K562 (cell line): ENCODE data around the gene POGZ.

ENCODE experiments used
- CHD2 ChIP-seq: IDR thresholded peaks from 2 replicates; pipeline ENCODE4 v1.6.1; 2011; ENCODE audit warnings: low read depth, low read length
- CREB1 ChIP-seq, 2 experiments: sonication (generic) in 1 of 2; formaldehyde crosslinking in 1 of 2; IDR thresholded peaks; 2 replicates each; pipeline versions ENCODE4 v1.6.1 to v1.8.0; 2012 to 2022; ENCODE audit warnings: inconsistent platforms in 1 of 2, mild to moderate bottlenecking in 1 of 2, missing genetic modification reagents in 1 of 2, moderate library complexity in 1 of 2
- CTCF ChIP-seq, 3 experiments: IDR thresholded peaks in 2 of 3; conservative IDR thresholded peaks in 1 of 3; 2 replicates each; pipeline ENCODE4 v1.5.1; 2011 to 2012; ENCODE audit warnings: low read length in 3 of 3, mild to moderate bottlenecking in 3 of 3, control low read depth in 2 of 3, improper control_type of control experiment in 1 of 3, inconsistent platforms in 1 of 3, low read depth in 1 of 3, mixed read lengths in 1 of 3, moderate library complexity in 1 of 3; ENCODE audit not compliant: insufficient read depth in 2 of 3
- ELF1 ChIP-seq: fragments of 200-800 bp; sonication (Bioruptor generic); IDR thresholded peaks from 2 replicates; pipeline ENCODE4 v1.6.1; 2016; ENCODE audit warnings: missing genetic modification characterization, missing compliant biosample characterization
- MCM3 ChIP-seq: fragments of 450-650 bp; IDR thresholded peaks from 2 replicates; pipeline ENCODE4 v1.6.1; 2016
- NFATC3 ChIP-seq: fragments of 450-650 bp; IDR thresholded peaks from 2 replicates; pipeline ENCODE4 v1.6.1; 2017; ENCODE audit warnings: mild to moderate bottlenecking
- POLR2A ChIP-seq: fragments of 450-650 bp; conservative IDR thresholded peaks from 2 replicates; pipeline ENCODE4 v1.6.1; 2016
- POU5F1 ChIP-seq: fragments of 150-350 bp; IDR thresholded peaks from 2 replicates; pipeline ENCODE4 v1.6.1; 2014; ENCODE audit warnings: borderline replicate concordance, low read length, low read depth, mild to moderate bottlenecking; ENCODE audit not compliant: partially characterized antibody
- RCOR1 ChIP-seq, 2 experiments: IDR thresholded peaks; 2 replicates each; pipeline ENCODE4 v1.6.1; 2012; ENCODE audit warnings: low read depth in 2 of 2, low read length in 2 of 2, borderline replicate concordance in 1 of 2, improper control_type of control experiment in 1 of 2
- YY1 ChIP-seq, 3 experiments: IDR thresholded peaks; 2 replicates each; pipeline ENCODE4 v1.6.1; 2011; ENCODE audit warnings: low read length in 2 of 3, mild to moderate bottlenecking in 2 of 3, moderate library complexity in 2 of 3, borderline replicate concordance in 1 of 3, control low read depth in 1 of 3, low read depth in 1 of 3; ENCODE audit not compliant: insufficient read depth in 3 of 3, insufficient replicate concordance in 2 of 3, control insufficient read depth in 1 of 3, insufficient read length in 1 of 3; ENCODE audit errors: extremely low read depth in 1 of 3
- ZNF24 ChIP-seq: fragments of 450-650 bp; IDR thresholded peaks from 2 replicates; pipeline ENCODE4 v1.6.1; 2016
- ZSCAN29 ChIP-seq: fragments of 450-650 bp; IDR thresholded peaks from 2 replicates; pipeline ENCODE4 v1.6.1; 2017
- TF ChIP-seq, protein P1 (sequence below): fragments of 450-650 bp; IDR thresholded peaks from 2 replicates; pipeline ENCODE4 v1.6.1; 2018; ENCODE audit not compliant: partially characterized antibody

DNA sequence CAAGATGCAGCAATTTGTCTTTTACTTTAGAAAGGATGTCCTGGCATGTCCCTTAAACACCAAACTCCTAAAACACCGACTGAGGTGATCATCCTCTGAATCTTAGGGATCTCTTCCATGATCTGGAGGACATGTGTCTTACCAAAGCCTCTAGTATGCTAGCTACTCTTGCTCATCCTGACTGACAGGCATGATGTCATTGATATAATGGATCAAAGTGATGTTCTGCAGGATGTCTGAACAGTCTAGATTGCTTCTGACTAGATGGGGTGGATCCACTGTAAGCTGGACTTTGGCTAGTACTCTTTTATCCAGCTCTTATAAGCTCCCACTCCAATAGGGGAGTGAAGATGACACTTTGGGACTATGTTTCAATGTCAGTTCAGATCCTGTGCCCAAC is 40.6 kb upstream of the POGZ start:
- TF ChIP-seq NFATC3 = no peak
- TF ChIP-seq, protein P1, sequence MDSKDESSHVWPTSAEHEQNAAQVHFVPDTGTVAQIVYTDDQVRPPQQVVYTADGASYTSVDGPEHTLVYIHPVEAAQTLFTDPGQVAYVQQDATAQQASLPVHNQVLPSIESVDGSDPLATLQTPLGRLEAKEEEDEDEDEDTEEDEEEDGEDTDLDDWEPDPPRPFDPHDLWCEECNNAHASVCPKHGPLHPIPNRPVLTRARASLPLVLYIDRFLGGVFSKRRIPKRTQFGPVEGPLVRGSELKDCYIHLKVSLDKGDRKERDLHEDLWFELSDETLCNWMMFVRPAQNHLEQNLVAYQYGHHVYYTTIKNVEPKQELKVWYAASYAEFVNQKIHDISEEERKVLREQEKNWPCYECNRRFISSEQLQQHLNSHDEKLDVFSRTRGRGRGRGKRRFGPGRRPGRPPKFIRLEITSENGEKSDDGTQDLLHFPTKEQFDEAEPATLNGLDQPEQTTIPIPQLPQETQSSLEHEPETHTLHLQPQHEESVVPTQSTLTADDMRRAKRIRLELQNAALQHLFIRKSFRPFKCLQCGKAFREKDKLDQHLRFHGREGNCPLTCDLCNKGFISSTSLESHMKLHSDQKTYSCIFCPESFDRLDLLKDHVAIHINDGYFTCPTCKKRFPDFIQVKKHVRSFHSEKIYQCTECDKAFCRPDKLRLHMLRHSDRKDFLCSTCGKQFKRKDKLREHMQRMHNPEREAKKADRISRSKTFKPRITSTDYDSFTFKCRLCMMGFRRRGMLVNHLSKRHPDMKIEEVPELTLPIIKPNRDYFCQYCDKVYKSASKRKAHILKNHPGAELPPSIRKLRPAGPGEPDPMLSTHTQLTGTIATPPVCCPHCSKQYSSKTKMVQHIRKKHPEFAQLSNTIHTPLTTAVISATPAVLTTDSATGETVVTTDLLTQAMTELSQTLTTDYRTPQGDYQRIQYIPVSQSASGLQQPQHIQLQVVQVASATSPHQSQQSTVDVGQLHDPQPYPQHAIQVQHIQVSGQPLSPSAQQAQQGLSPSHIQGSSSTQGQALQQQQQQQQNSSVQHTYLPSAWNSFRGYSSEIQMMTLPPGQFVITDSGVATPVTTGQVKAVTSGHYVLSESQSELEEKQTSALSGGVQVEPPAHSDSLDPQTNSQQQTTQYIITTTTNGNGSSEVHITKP = no peak
- no peak for TF ChIP-seq ZNF24
- TF ChIP-seq RCOR1 (IDR thresholded peaks at IDR 0.05; ENCODE audit: borderline replicate concordance in 1 of 2, low read depth in 2 of 2, low read length in 2 of 2) = no peak
- TF ChIP-seq POU5F1 = no peak
- no peak for TF ChIP-seq CTCF (IDR thresholded peaks at IDR 0.05 in 2 of 3, conservative IDR thresholded peaks at IDR 0.05 in 1 of 3; ENCODE audit: insufficient read depth in 2 of 3, low read depth in 1 of 3, low read length in 3 of 3)
- no peak for TF ChIP-seq POLR2A
- TF ChIP-seq ZSCAN29 = no peak
- no peak for TF ChIP-seq CREB1 (IDR thresholded peaks at IDR 0.05)
- no peak for TF ChIP-seq CREB1 (CRISPR knock-in tag; IDR thresholded peaks at IDR 0.05)
- TF ChIP-seq ELF1 (tag) = no peak
- no peak for TF ChIP-seq MCM3
- TF ChIP-seq CHD2 = no peak
- TF ChIP-seq YY1 (IDR thresholded peaks at IDR 0.05; ENCODE audit: borderline replicate concordance in 1 of 3, control insufficient read depth in 1 of 3, extremely low read depth in 1 of 3, insufficient read depth in 3 of 3, insufficient read length in 1 of 3, insufficient replicate concordance in 2 of 3, low read depth in 1 of 3, low read length in 2 of 3) = no peak
